Endothelial cell (in vitro differentiated cells): Measurements from ENCODE around the gene DSCAML1. TPM values are rescaled to one million over a fixed set of nuclear protein-coding genes. Genes with fewer than 3 reads are reported as not detected.
"Not testable (repeated sequence)": the region's sequence is repeated elsewhere in the genome, so short reads cannot be mapped to it uniquely, and the experiment has no call there.

Experiments used
- DNase-seq: peaks from one replicate; pipeline ENCODE4 v3.0.0; 2021; ENCODE audit warnings: low spot score
- H3K27ac Mint-ChIP-seq: one replicate; pipeline ENCODE4 v1.8.0; 2021; ENCODE audit warnings: mixed read lengths, inconsistent platforms; ENCODE audit not compliant: unreplicated experiment
- H3K27me3 Mint-ChIP-seq: one replicate; pipeline ENCODE4 v1.8.0; 2021; ENCODE audit warnings: mild to moderate bottlenecking, moderate library complexity, mixed read lengths, inconsistent platforms; ENCODE audit not compliant: unreplicated experiment
- H3K36me3 Mint-ChIP-seq: one replicate; pipeline ENCODE4 v1.8.0; 2021; ENCODE audit warnings: mild to moderate bottlenecking, low read depth, mixed read lengths, inconsistent platforms; ENCODE audit not compliant: unreplicated experiment
- H3K4me1 Mint-ChIP-seq: one replicate; pipeline ENCODE4 v1.8.0; 2021; ENCODE audit warnings: mild to moderate bottlenecking, mixed read lengths, inconsistent platforms; ENCODE audit not compliant: unreplicated experiment
- H3K4me3 Mint-ChIP-seq: one replicate; pipeline ENCODE4 v1.8.0; 2021; ENCODE audit warnings: mild to moderate bottlenecking, mixed read lengths, inconsistent platforms; ENCODE audit not compliant: unreplicated experiment
- H3K9me3 Mint-ChIP-seq: one replicate; pipeline ENCODE4 v1.8.0; 2021; ENCODE audit warnings: mixed read lengths, inconsistent platforms; ENCODE audit not compliant: unreplicated experiment
- total RNA-seq: library from RNA; stranded (reverse); fragmentation: NEBNext Ultra II Directional; extraction: Animal tissue kit (Norgen Biotek cat#: 25700); gene quantifications from one replicate; pipeline ENCODE4 v1.2.1, GENCODE V29; 2021; ENCODE audit not compliant: unreplicated experiment
- TF ChIP-seq, protein P1 (sequence below): fragments of 200-600 bp; sonication (generic); IDR thresholded peaks from one replicate; pipeline ENCODE4 v1.5.0; 2021; ENCODE audit warnings: antibody characterized with exemption; ENCODE audit not compliant: unreplicated experiment

DSCAML1 gene
- total RNA-seq, 1 donor from 2014 or later = 3.8 TPM

DNA sequence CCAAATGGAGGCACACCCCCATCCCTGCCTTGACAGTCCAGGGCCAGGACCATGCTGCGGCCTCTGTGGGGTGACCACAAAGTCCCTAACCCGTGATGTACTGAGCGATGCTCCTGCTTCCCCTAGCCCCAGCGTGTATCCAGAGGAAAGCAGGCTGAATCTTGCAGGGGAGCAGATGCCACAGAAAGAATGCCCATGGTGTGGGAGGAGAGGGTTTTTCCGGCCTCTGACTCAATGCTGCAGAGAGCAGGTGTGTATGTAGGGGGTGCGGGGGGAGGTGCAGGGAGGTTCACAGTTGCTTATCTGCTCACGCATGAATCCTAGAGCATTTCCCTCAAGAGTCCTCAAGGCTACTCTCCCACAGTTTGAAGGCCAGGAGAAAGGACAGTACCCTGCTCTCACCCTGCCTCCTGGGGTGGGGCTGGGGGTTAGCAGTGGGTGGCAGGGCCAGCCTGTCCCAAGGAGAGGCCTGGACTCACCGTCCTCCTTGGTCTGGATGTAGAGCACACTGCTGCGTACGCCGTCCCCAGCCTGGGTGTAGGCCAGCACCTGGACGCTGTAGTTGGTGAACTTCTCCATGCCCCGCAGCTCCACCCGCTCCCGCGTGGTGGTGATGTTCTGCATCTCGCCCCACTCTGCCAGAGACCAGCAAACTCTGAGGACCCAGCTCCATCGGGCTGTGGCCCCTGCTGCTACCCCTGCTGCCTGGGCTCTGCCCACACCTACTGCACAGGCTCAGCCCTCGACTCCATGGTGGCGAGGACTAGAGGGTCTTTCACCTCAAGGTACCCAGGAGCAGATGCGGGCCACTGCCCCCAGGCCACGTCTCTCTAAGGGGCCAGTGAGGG is 338.5 kb downstream of the DSCAML1 start:
- H3K9me3 Mint-ChIP-seq = no peaks in the 10 kb centered on the region
- no peak for DNase-seq
- peaks cover 13% of the 10 kb centered on the region for H3K27me3 Mint-ChIP-seq
- TF ChIP-seq, protein P1, sequence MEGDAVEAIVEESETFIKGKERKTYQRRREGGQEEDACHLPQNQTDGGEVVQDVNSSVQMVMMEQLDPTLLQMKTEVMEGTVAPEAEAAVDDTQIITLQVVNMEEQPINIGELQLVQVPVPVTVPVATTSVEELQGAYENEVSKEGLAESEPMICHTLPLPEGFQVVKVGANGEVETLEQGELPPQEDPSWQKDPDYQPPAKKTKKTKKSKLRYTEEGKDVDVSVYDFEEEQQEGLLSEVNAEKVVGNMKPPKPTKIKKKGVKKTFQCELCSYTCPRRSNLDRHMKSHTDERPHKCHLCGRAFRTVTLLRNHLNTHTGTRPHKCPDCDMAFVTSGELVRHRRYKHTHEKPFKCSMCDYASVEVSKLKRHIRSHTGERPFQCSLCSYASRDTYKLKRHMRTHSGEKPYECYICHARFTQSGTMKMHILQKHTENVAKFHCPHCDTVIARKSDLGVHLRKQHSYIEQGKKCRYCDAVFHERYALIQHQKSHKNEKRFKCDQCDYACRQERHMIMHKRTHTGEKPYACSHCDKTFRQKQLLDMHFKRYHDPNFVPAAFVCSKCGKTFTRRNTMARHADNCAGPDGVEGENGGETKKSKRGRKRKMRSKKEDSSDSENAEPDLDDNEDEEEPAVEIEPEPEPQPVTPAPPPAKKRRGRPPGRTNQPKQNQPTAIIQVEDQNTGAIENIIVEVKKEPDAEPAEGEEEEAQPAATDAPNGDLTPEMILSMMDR = no peak
- H3K4me3 Mint-ChIP-seq = no peak overlapping the region
- H3K36me3 Mint-ChIP-seq = no peaks in the 10 kb centered on the region
- H3K4me1 Mint-ChIP-seq = no peaks in the 10 kb centered on the region
- no peak overlapping the region for H3K27ac Mint-ChIP-seq

DNA sequence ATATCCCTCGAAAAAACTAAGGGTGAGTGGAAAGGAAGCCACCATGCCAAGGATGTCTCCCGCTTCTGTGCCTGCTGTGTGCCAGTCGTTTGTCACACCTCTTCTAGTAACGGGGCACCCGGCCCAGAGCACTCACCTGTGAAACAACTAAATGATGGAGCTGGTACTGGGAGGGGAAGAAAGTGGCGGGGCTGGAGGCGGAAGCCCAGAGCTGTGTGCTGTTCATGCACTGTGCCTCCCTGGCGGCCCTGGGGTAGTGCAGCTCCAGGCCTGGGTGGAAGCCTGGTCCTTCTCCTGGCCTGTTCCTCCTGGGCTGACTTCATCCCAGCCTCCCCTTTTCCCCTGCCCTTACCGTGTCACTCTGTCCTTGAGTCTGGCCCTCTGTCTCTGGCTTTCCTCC is 339.2 kb downstream of the DSCAML1 start:
- no peak overlapping the region for H3K27ac Mint-ChIP-seq
- no peak for DNase-seq
- no peaks in the 10 kb centered on the region for H3K9me3 Mint-ChIP-seq
- no peak overlapping the region for H3K4me3 Mint-ChIP-seq
- TF ChIP-seq, protein P1 = no peak
- H3K27me3 Mint-ChIP-seq = peaks cover 11% of the 10 kb centered on the region
- no peaks in the 10 kb centered on the region for H3K36me3 Mint-ChIP-seq
- H3K4me1 Mint-ChIP-seq = no peaks in the 10 kb centered on the region

DNA sequence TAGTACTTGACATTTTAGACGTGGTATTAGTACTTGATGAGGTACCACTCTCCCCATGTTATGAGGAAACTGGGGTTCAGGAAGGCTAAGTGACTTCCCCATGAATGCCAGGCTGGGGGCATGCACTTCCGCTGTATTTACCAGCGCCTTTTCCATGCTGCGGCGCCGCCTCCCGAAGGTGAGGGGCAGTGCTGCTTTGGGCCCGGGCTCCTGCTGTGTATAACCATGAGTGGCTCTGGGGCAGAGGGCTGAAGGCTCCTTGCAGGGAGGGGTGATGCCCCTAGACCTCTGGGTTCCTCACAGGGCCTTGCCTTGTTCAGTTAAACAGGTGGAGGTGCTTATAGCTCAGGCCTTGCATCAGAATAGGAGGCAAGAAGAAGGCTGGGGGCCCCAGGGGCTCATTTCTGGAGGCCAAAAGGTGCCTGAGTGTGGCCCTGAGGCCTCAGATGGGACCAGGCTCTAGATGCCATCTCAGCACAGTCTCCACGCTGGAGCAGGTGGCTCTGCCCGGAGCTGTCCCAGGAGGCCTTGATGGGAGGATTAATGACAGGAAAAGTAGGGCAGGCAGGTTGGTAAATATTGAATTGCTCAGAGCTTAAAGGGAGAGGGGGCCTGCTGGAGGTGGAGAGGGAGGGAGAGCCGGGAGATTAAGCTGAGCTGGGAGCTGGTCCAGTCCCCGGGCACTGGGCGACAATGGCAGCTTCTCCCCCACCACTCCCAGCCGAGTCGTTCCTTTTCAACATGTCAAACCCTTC is 339.8 kb downstream of the DSCAML1 start:
- no peaks in the 10 kb centered on the region for H3K9me3 Mint-ChIP-seq
- DNase-seq = no peak
- no peaks in the 10 kb centered on the region for H3K4me1 Mint-ChIP-seq
- H3K4me3 Mint-ChIP-seq = no peak overlapping the region
- H3K36me3 Mint-ChIP-seq = no peaks in the 10 kb centered on the region
- H3K27ac Mint-ChIP-seq = no peak overlapping the region
- peaks cover 11% of the 10 kb centered on the region for H3K27me3 Mint-ChIP-seq
- TF ChIP-seq, protein P1 = no peak

DNA sequence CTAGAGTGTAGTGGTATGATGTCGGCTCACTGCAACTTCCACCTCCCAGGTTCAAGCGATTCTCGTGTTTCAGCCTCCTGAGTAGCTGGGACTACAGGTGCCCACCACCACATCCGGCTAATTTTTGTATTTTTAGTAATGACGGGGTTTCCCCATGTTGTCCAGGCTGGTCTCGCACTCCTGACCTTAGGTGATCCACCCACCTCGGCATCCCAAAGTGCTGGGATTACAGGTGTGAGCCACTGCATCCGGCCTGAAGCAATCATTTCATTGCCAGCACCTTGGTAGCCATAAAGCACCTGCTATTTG is 340.3 kb downstream of the DSCAML1 start:
- not testable (repeated sequence) for H3K4me1 Mint-ChIP-seq, H3K9me3 Mint-ChIP-seq, H3K36me3 Mint-ChIP-seq, DNase-seq, H3K4me3 Mint-ChIP-seq, H3K27ac Mint-ChIP-seq
- peaks cover 11% of the 10 kb centered on the region for H3K27me3 Mint-ChIP-seq

DNA sequence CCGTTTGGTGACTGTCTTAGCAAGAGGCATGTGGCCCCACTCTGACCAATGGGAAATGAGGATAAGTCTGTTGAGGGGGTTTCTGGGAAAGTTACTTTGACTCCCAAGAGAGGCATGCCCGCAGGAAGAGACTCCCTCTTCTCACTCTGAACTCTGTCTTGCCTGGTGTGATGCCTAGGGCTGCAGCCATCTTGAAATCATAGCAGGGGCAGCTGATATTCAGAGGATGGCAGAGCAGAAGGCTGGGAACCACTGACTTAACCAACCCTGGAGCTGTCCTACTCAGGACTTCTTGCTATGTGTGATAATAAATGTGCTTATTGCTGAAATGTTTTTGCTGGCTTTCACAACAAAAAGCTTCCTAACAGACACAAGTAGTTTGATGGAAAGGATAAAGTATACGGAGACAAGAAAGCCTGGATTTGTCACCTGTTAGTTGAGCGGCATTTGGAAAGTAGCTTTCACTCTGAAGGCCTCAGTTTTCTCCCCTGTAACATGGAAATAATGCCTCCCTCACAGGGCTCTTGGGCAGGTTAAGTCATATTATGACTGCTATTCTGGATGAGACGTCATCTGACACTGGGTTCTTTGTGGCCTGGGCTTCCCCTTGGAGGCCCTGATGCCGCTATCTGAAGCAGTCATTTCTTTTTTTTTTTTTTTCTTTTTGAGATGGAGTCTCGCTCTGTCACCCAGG is 340.8 kb downstream of the DSCAML1 start:
- H3K27ac Mint-ChIP-seq = no peak overlapping the region

More for the DNA sequence above, 340.8 kb downstream of the DSCAML1 start:
- Mint-ChIP-seq H3K4me3 (no peak overlapping the region), H3K36me3 (no peaks in the 10 kb centered on the region), H3K4me1 (no peaks in the 10 kb centered on the region), H3K9me3 (no peaks in the 10 kb centered on the region), H3K27me3 (peaks cover 9% of the 10 kb centered on the region)
- no peak for DNase-seq
- TF ChIP-seq, protein P1 = no peak
